Bronchial epithelial cell (primary cell): ENCODE results near the gene MUC16. TPM values are rescaled to one million over a fixed set of nuclear protein-coding genes. Genes with fewer than 3 reads are reported as not detected.

ENCODE experiments used
- DNase-seq: peaks from one replicate; pipeline ENCODE4 v3.0.0-alpha.2; 2010; ENCODE audit warnings: low read depth
- FAIRE-seq: peaks from 2 replicates; lab custom pipeline; 2011; peaks lifted over from hg19 to GRCh38; lab: Jason Lieb, UNC
- H3K27me3 ChIP-seq: 2 replicates; pipeline ENCODE4 v1.5.1; 2011; ENCODE audit warnings: low read length; ENCODE audit not compliant: control insufficient read depth, insufficient read depth
- H3K36me3 ChIP-seq: 2 replicates; pipeline ENCODE4 v1.5.1; 2011; ENCODE audit warnings: low read length; ENCODE audit not compliant: control insufficient read depth, insufficient read depth
- H3K4me3 ChIP-seq: 2 replicates; pipeline ENCODE4 v1.5.1; 2011; ENCODE audit warnings: mild to moderate bottlenecking, low read depth, low read length, control low read depth
- total RNA-seq: library from RNA; depleted of rRNA; stranded (reverse); fragments of >200 nt; gene quantifications from 2 replicates; pipeline ENCODE4 v1.2.1, GENCODE V29; 2014
- TF ChIP-seq, protein P1 (sequence below): IDR thresholded peaks from 2 replicates; pipeline ENCODE4 v1.5.1; 2011; ENCODE audit warnings: mild to moderate bottlenecking, moderate library complexity, low read length, control low read depth, inconsistent platforms; ENCODE audit not compliant: insufficient read depth, severe bottlenecking

The MUC16 gene
- total RNA-seq, 1 donor from 2014 or later = 0.26 TPM

- Histone ChIP-seq H3K36me3 (no peaks in the 10 kb centered on the region), H3K4me3 (no peak overlapping the region), H3K27me3 (no peaks in the 10 kb centered on the region)
- FAIRE-seq (no peak), DNase-seq (no peak)
- TF ChIP-seq, protein P1, sequence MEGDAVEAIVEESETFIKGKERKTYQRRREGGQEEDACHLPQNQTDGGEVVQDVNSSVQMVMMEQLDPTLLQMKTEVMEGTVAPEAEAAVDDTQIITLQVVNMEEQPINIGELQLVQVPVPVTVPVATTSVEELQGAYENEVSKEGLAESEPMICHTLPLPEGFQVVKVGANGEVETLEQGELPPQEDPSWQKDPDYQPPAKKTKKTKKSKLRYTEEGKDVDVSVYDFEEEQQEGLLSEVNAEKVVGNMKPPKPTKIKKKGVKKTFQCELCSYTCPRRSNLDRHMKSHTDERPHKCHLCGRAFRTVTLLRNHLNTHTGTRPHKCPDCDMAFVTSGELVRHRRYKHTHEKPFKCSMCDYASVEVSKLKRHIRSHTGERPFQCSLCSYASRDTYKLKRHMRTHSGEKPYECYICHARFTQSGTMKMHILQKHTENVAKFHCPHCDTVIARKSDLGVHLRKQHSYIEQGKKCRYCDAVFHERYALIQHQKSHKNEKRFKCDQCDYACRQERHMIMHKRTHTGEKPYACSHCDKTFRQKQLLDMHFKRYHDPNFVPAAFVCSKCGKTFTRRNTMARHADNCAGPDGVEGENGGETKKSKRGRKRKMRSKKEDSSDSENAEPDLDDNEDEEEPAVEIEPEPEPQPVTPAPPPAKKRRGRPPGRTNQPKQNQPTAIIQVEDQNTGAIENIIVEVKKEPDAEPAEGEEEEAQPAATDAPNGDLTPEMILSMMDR = no peak
These were observed 23.9 kb downstream of the MUC16 start for GRCh38 chr19:8986296-8986695.

DNA sequence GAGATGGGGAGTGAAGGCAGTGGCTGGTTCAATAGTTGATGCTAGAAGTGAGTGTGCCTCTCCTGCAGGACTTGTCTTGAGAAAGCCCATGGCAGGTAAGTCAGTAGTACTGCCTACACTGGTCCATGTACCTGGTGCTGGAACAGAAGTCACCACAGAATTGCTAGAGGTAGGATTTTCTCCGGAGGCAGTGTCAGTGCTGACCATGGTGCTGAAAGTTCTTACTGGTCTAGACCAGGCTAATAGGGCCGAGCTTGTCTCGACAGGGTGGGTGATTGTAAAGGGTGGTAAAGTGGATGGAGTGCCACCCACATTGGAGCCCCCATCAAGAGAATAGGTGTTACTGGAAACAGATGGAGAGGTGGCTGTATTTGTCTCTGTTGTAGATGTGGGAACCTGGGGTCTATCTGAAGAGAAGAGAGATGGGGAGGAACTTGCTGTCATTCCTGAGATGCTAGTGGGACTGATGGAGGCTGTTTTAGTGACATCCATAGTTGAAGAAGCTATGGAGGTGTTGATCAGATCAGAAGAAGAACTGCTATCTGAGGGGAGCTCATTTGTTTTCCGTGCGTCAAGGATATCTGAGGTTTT is 36.6 kb downstream of the MUC16 start:
- no peaks in the 10 kb centered on the region for H3K36me3 ChIP-seq
- peak; percentile 2 for DNase-seq
- H3K4me3 ChIP-seq = no peak overlapping the region
- H3K27me3 ChIP-seq = no peaks in the 10 kb centered on the region
- peak; percentile 82 for FAIRE-seq
- TF ChIP-seq, protein P1 = no peak

DNA sequence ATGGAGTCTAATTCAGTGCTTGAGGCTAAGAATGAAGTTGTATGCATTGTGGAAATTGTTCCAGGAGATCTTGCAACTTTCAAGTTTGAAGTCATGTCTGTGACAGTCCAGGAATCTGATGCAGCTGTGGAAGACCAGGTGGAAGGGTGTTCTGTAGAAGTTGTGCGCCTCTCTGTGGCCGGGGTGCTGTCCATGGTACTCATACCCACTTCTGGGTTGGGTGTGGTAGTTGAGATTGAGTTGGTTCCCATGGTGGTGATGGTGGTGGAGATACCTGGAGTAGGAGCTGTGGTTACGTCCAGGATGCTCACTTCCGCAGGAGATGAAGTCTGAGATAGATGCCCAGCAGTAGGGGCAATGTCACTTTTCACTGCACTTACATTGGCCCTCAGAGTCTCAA is 44.3 kb downstream of the MUC16 start:
- Histone ChIP-seq H3K27me3 (no peaks in the 10 kb centered on the region), H3K4me3 (no peak overlapping the region), H3K36me3 (no peaks in the 10 kb centered on the region)
- FAIRE-seq (no peak), DNase-seq (no peak)
- TF ChIP-seq, protein P1 = no peak

Other genes with a start within 250 kb of the MUC16 start
- 30.5 and 40.3 TPM in 2 replicates for gene ZNF558, start 178.1 kb downstream of the MUC16 start, total RNA-seq
- not detected in 2 replicates for gene MBD3L1, start 178.0 kb downstream of the MUC16 start, total RNA-seq
- gene OR1M1, start 76.7 kb upstream of the MUC16 start, total RNA-seq = not detected in 2 replicates
- not detected in 2 replicates for gene OR7G2, start 97.1 kb upstream of the MUC16 start, total RNA-seq
- not detected in 2 replicates for gene OR7G1, start 105.4 kb upstream of the MUC16 start, total RNA-seq
- gene OR7G3, start 116.5 kb upstream of the MUC16 start, total RNA-seq = not detected in 2 replicates
- gene ZNF317, start 130.0 kb upstream of the MUC16 start, total RNA-seq = 11.6 and 15.4 TPM in 2 replicates
- not detected in 2 replicates for gene OR7D2, start 168.6 kb upstream of the MUC16 start, total RNA-seq
- gene OR7D4, start 209.2 kb upstream of the MUC16 start, total RNA-seq = not detected in 2 replicates
- not detected in 2 replicates for gene OR7E24, start 240.5 kb upstream of the MUC16 start, total RNA-seq